H1 (cell line): ENCODE measurements around the gene PMFBP1.

ENCODE experiments used
- CEBPB ChIP-seq: IDR thresholded peaks from 2 replicates; pipeline ENCODE4 v1.6.1; 2012; ENCODE audit warnings: low read depth, low read length
- POLR2AphosphoS5 ChIP-seq: IDR thresholded peaks from 2 replicates; pipeline ENCODE4 v1.6.1; 2011; ENCODE audit warnings: low read depth, low read length
- TF ChIP-seq, protein P1 (sequence below), 3 experiments: IDR thresholded peaks; 1 replicate in 2 of 3; 2 replicates in 1 of 3; pipeline versions ENCODE4 v1.5.1 to v1.6.1; 2011; ENCODE audit warnings: low read length in 3 of 3, mild to moderate bottlenecking in 3 of 3, inconsistent platforms in 2 of 3, low read depth in 1 of 3, moderate library complexity in 1 of 3; ENCODE audit not compliant: insufficient read depth in 1 of 3; ENCODE audit errors: control extremely low read depth in 1 of 3

DNA sequence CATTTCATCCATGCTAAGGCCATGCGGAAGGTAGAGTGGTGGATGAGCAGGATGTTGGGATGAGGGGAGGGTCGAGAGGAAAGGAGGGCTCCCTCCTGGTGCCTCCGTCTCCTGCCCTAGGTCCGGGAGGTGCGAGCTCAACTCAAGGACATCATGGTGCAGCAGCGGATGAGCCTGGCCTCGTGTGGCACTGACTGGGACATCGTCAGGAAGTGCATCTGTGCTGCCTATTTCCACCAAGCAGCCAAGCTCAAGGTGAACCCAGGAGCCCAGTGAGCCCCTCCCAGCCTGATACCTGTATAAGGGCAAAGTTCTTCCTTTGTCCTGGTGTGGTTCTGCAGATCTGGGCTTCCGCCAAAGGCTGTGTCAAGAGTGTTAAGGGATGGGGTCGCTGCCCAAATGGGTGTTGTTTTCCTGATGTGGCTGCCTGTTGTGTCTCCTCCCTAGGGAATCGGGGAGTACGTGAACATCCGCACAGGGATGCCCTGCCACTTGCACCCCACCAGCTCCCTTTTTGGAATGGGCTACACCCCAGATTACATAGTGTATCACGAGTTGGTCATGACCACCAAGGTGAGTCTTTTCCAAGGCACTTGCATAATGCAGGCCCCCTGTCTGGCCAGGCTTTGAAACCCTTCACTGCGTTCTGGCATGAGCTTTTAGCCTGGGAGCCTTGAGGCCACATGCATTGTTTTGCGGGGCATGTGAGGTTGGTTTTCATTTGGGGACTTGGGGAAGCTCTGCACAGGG is 63.4 kb downstream of the PMFBP1 start:
- no peak for TF ChIP-seq CEBPB
- no peak for TF ChIP-seq POLR2AphosphoS5
- TF ChIP-seq, protein P1, sequence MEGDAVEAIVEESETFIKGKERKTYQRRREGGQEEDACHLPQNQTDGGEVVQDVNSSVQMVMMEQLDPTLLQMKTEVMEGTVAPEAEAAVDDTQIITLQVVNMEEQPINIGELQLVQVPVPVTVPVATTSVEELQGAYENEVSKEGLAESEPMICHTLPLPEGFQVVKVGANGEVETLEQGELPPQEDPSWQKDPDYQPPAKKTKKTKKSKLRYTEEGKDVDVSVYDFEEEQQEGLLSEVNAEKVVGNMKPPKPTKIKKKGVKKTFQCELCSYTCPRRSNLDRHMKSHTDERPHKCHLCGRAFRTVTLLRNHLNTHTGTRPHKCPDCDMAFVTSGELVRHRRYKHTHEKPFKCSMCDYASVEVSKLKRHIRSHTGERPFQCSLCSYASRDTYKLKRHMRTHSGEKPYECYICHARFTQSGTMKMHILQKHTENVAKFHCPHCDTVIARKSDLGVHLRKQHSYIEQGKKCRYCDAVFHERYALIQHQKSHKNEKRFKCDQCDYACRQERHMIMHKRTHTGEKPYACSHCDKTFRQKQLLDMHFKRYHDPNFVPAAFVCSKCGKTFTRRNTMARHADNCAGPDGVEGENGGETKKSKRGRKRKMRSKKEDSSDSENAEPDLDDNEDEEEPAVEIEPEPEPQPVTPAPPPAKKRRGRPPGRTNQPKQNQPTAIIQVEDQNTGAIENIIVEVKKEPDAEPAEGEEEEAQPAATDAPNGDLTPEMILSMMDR (IDR thresholded peaks at IDR 0.05; ENCODE audit: control extremely low read depth in 1 of 3, insufficient read depth in 1 of 3, low read depth in 1 of 3, low read length in 3 of 3): no peak
